Neural cell (in vitro differentiated cells): ENCODE data around the gene USP6. TPM values are rescaled to one million over a fixed set of nuclear protein-coding genes. Genes with fewer than 3 reads are reported as not detected.

Source experiments
- H2AFZ ChIP-seq: fragments of 200-600, 300-800 bp; sonication (generic), shearing (Covaris generic); 2 replicates; pipeline ENCODE4 v1.6.0; 2014; ENCODE audit warnings: low read depth, mild to moderate bottlenecking, antibody characterized with exemption, low read length, moderate library complexity
- H3F3A ChIP-seq: fragments of 200-600 bp; shearing (Covaris generic); 2 replicates; pipeline ENCODE4 v1.6.1; 2016; ENCODE audit warnings: mild to moderate bottlenecking, moderate library complexity, mixed read lengths, antibody characterized with exemption, low read length; ENCODE audit not compliant: insufficient read depth, poor library complexity, severe bottlenecking
- H3K27ac ChIP-seq: fragments of 200-600, 300-800 bp; sonication (generic), shearing (Covaris generic); 2 replicates; pipeline ENCODE4 v1.5.1; 2014; ENCODE audit warnings: mild to moderate bottlenecking, low read length, moderate library complexity
- H3K27me3 ChIP-seq: fragments of 300-800, 200-600 bp; sonication (generic), shearing (Covaris generic); 2 replicates; pipeline ENCODE4 v1.6.0; 2014; ENCODE audit warnings: mild to moderate bottlenecking, low read depth, low read length, moderate library complexity; ENCODE audit not compliant: insufficient read depth
- H3K36me3 ChIP-seq: fragments of 300-800, 200-600 bp; sonication (generic), shearing (Covaris generic); 2 replicates; pipeline ENCODE4 v1.5.1; 2014; ENCODE audit warnings: mild to moderate bottlenecking, antibody characterized with exemption, low read length, moderate library complexity; ENCODE audit not compliant: insufficient read depth
- H3K4me2 ChIP-seq: fragments of 300-800, 200-600 bp; sonication (generic), shearing (Covaris generic); 2 replicates; pipeline ENCODE4 v1.6.0; 2014; ENCODE audit warnings: mild to moderate bottlenecking, low read length
- H3K4me3 ChIP-seq: fragments of 300-800, 200-600 bp; sonication (generic), shearing (Covaris generic); 2 replicates; pipeline ENCODE4 v1.5.1; 2014; ENCODE audit warnings: mild to moderate bottlenecking, low read length, moderate library complexity
- H3K79me2 ChIP-seq: fragments of 200-600 bp; shearing (Covaris generic); replicated peaks from 2 replicates; pipeline ENCODE4 v1.6.0; 2014; ENCODE audit warnings: mild to moderate bottlenecking, low read length, moderate library complexity; ENCODE audit not compliant: insufficient read depth
- H3K9ac ChIP-seq: fragments of 300-800, 200-600 bp; sonication (generic), shearing (Covaris generic); 2 replicates; pipeline ENCODE4 v1.6.1; 2016; ENCODE audit warnings: mild to moderate bottlenecking, low read length, mixed read lengths
- H3K9me2 ChIP-seq: fragments of 200-600 bp; shearing (Covaris generic); 2 replicates; pipeline ENCODE4 v1.6.1; 2016; ENCODE audit warnings: mild to moderate bottlenecking, low read length, mixed read lengths; ENCODE audit not compliant: insufficient read depth
- H3K9me3 ChIP-seq: fragments of 200-600, 300-800 bp; sonication (generic), shearing (Covaris generic); 2 replicates; pipeline ENCODE4 v1.6.1; 2016; ENCODE audit warnings: mild to moderate bottlenecking, mixed run types, low read length, moderate library complexity, mixed read lengths
- H4K20me1 ChIP-seq: fragments of 200-600 bp; shearing (Covaris generic); 2 replicates; pipeline ENCODE4 v1.6.1; 2016; ENCODE audit warnings: mild to moderate bottlenecking, mixed run types; ENCODE audit not compliant: insufficient read depth
- EP300 ChIP-seq: fragments of 450-650 bp; conservative IDR thresholded peaks from 2 replicates; pipeline ENCODE4 v1.6.1; 2014; ENCODE audit warnings: antibody characterized with exemption, mild to moderate bottlenecking, moderate library complexity; ENCODE audit not compliant: poor library complexity, severe bottlenecking
- EZH2 ChIP-seq: fragments of 200-600, 300-800 bp; shearing (Covaris generic), sonication (generic); IDR thresholded peaks from 2 replicates; pipeline ENCODE4 v1.6.1; 2014; ENCODE audit warnings: antibody characterized with exemption, low read length, borderline replicate concordance, mild to moderate bottlenecking; ENCODE audit not compliant: insufficient read depth, poor library complexity, severe bottlenecking
- MXI1 ChIP-seq: fragments of 450-650 bp; conservative IDR thresholded peaks from 2 replicates; pipeline ENCODE4 v1.6.1; 2014; ENCODE audit warnings: antibody characterized with exemption, mild to moderate bottlenecking; ENCODE audit not compliant: poor library complexity, severe bottlenecking
- POLR2AphosphoS5 ChIP-seq: IDR thresholded peaks from 2 replicates; pipeline ENCODE4 v1.6.1; 2012
- RAD21 ChIP-seq: fragments of 450-650 bp; conservative IDR thresholded peaks from 2 replicates; pipeline ENCODE4 v1.6.1; 2014; ENCODE audit warnings: antibody characterized with exemption, mild to moderate bottlenecking, moderate library complexity
- SMC3 ChIP-seq: fragments of 450-650 bp; conservative IDR thresholded peaks from 2 replicates; pipeline ENCODE4 v1.6.1; 2014; ENCODE audit warnings: antibody characterized with exemption, mild to moderate bottlenecking, moderate library complexity; ENCODE audit not compliant: poor library complexity
- TAF1 ChIP-seq: IDR thresholded peaks from 2 replicates; pipeline ENCODE4 v1.6.1; 2012; ENCODE audit warnings: low read depth
- polyA plus RNA-seq: library from polyadenylated mRNA; depleted of rRNA; stranded (reverse); fragments of >200 nt; gene quantifications from 2 replicates; pipeline ENCODE4 v1.2.3, GENCODE V29; 2014
- TF ChIP-seq, protein P1 (sequence below): fragments of 450-650 bp; IDR thresholded peaks from 2 replicates; pipeline ENCODE4 v1.5.1; 2014; ENCODE audit warnings: antibody characterized with exemption, mild to moderate bottlenecking, moderate library complexity; ENCODE audit not compliant: poor library complexity, severe bottlenecking
- TF ChIP-seq, protein P2 (sequence below): IDR thresholded peaks from 2 replicates; pipeline ENCODE4 v1.6.1; 2012; ENCODE audit warnings: borderline replicate concordance

Gene USP6
- polyA plus RNA-seq, 1 donor from 2014 or later, result not detected

DNA sequence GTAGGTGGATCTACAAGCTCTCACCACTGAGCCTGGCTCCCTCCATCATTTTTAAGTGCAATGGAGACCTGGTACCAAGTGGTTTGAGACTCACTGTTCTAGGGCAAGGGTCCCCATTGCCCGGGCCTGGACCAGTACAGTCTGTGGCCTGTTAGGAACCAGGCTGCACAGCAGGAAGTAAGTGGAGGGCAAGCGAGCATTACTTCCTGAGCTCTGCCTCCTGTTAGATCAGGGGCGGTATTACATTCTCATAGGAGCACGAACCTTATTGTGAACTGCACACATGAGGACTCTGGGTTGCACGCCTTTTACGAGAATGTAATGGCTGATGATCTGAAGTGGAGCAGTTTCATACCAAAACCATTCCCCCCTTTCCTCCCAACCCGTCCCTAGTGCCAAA, 82.6 kb downstream of the USP6 start:
- no peaks in the 10 kb centered on the region for H3F3A ChIP-seq

DNA sequence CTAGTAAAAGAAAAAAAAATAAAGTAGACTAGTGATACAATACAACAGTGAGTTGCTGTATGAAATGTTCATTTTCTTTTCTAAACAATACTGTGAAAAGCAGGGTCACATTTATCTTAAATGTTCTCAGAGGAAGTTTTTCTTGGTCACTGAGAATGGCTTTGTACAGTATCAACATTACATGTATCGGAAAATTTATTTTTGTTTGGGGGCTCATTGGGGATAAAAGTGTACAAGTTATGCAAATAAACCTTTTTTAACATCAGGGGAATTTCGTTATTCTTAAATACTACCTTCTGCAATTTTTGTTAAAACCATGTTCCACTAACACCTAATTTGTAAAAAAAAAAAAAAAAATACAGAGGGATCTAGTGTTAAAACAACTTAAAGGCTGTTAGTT, 84.5 kb downstream of the USP6 start:
- H3K27me3 ChIP-seq, result no peaks in the 10 kb centered on the region
- H3F3A ChIP-seq, result no peaks in the 10 kb centered on the region
- TF ChIP-seq MXI1 (no peak), RAD21 (no peak), EZH2 (no peak), TAF1 (no peak), EP300 (no peak), POLR2AphosphoS5 (no peak), SMC3 (no peak)
- TF ChIP-seq, protein P1, sequence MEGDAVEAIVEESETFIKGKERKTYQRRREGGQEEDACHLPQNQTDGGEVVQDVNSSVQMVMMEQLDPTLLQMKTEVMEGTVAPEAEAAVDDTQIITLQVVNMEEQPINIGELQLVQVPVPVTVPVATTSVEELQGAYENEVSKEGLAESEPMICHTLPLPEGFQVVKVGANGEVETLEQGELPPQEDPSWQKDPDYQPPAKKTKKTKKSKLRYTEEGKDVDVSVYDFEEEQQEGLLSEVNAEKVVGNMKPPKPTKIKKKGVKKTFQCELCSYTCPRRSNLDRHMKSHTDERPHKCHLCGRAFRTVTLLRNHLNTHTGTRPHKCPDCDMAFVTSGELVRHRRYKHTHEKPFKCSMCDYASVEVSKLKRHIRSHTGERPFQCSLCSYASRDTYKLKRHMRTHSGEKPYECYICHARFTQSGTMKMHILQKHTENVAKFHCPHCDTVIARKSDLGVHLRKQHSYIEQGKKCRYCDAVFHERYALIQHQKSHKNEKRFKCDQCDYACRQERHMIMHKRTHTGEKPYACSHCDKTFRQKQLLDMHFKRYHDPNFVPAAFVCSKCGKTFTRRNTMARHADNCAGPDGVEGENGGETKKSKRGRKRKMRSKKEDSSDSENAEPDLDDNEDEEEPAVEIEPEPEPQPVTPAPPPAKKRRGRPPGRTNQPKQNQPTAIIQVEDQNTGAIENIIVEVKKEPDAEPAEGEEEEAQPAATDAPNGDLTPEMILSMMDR, result no peak
- TF ChIP-seq, protein P2, sequence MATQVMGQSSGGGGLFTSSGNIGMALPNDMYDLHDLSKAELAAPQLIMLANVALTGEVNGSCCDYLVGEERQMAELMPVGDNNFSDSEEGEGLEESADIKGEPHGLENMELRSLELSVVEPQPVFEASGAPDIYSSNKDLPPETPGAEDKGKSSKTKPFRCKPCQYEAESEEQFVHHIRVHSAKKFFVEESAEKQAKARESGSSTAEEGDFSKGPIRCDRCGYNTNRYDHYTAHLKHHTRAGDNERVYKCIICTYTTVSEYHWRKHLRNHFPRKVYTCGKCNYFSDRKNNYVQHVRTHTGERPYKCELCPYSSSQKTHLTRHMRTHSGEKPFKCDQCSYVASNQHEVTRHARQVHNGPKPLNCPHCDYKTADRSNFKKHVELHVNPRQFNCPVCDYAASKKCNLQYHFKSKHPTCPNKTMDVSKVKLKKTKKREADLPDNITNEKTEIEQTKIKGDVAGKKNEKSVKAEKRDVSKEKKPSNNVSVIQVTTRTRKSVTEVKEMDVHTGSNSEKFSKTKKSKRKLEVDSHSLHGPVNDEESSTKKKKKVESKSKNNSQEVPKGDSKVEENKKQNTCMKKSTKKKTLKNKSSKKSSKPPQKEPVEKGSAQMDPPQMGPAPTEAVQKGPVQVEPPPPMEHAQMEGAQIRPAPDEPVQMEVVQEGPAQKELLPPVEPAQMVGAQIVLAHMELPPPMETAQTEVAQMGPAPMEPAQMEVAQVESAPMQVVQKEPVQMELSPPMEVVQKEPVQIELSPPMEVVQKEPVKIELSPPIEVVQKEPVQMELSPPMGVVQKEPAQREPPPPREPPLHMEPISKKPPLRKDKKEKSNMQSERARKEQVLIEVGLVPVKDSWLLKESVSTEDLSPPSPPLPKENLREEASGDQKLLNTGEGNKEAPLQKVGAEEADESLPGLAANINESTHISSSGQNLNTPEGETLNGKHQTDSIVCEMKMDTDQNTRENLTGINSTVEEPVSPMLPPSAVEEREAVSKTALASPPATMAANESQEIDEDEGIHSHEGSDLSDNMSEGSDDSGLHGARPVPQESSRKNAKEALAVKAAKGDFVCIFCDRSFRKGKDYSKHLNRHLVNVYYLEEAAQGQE, result no peak
- no peak overlapping the region for H3K4me2 ChIP-seq
- H3K79me2 ChIP-seq, result no peaks in the 10 kb centered on the region
- no peak overlapping the region for H3K9ac ChIP-seq
- H3K27ac ChIP-seq, result no peak overlapping the region
- H4K20me1 ChIP-seq, result no peaks in the 10 kb centered on the region
- no peak overlapping the region for H2AFZ ChIP-seq
- no peaks in the 10 kb centered on the region for H3K9me2 ChIP-seq
- no peaks in the 10 kb centered on the region for H3K36me3 ChIP-seq
- no peaks in the 10 kb centered on the region for H3K9me3 ChIP-seq
- no peak overlapping the region for H3K4me3 ChIP-seq

More for the DNA sequence above, 82.6 kb downstream of the USP6 start:
- no peak overlapping the region for H3K9ac ChIP-seq
- no peaks in the 10 kb centered on the region for H3K9me3 ChIP-seq
- H3K4me3 ChIP-seq, result no peak overlapping the region
- H3K36me3 ChIP-seq, result no peaks in the 10 kb centered on the region
- no peaks in the 10 kb centered on the region for H3K9me2 ChIP-seq
- H3K79me2 ChIP-seq, result no peaks in the 10 kb centered on the region
- H4K20me1 ChIP-seq, result no peaks in the 10 kb centered on the region
- no peak overlapping the region for H3K27ac ChIP-seq
- H3K27me3 ChIP-seq, result no peaks in the 10 kb centered on the region
- H2AFZ ChIP-seq, result no peak overlapping the region
- no peak overlapping the region for H3K4me2 ChIP-seq
- TF ChIP-seq SMC3 (no peak), EP300 (no peak), RAD21 (no peak), POLR2AphosphoS5 (no peak), MXI1 (no peak), TAF1 (no peak), EZH2 (no peak)
- TF ChIP-seq, protein P1, result no peak
- TF ChIP-seq, protein P2, result no peak
